ENCODE results near the gene PTGFRN.

PTGFRN gene

GRCh38 chr1:117034791-117035290, 125.1 kb downstream of the PTGFRN start:
- Histone ChIP-seq H3K27me3 (replicated peaks; ENCODE audit: control insufficient read depth, insufficient read depth, low read length) (no peaks in the 10 kb centered on the region), H3K36me3 (ENCODE audit: control insufficient read depth, insufficient read depth, low read length) (no peaks in the 10 kb centered on the region), H3K4me3 (replicated peaks; ENCODE audit: low read depth, low read length) (no peak overlapping the region)
- TF ChIP-seq CTCF (IDR thresholded peaks at IDR 0.05; ENCODE audit: insufficient read depth, low read length, poor library complexity, severe bottlenecking), result no peak
- no peak for DNase-seq (ENCODE audit: extremely low read depth, insufficient read length)

DNA sequence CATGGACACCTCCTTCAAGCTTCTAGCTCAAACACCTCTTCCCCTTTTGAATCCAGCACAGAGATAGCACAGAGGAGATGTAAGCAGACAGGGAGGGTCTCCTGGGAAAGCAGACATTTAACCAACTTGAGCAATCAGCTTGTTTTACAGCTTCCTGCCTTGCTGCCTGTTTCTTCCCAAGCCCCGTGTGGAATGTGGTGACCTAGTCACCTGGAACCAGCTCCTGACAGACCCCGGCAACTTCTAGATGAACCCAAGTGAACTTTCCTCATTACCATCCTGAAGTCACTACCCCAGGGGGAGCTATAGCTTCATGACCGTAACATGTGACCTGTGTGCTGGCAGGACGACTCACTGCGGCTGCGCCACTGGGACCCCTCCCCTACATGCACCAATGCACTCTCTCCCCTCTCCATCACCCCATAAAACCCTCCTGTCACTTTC, 126.3 kb downstream of the PTGFRN start:
- Histone ChIP-seq H3K27me3 (replicated peaks; ENCODE audit: control insufficient read depth, insufficient read depth, low read length) (no peaks in the 10 kb centered on the region), H3K4me3 (replicated peaks; ENCODE audit: low read depth, low read length) (no peak overlapping the region), H3K36me3 (ENCODE audit: control insufficient read depth, insufficient read depth, low read length) (no peaks in the 10 kb centered on the region)
- DNase-seq (ENCODE audit: extremely low read depth, insufficient read length), result no peak
- TF ChIP-seq CTCF (IDR thresholded peaks at IDR 0.05; ENCODE audit: insufficient read depth, low read length, poor library complexity, severe bottlenecking), result no peak

DNA sequence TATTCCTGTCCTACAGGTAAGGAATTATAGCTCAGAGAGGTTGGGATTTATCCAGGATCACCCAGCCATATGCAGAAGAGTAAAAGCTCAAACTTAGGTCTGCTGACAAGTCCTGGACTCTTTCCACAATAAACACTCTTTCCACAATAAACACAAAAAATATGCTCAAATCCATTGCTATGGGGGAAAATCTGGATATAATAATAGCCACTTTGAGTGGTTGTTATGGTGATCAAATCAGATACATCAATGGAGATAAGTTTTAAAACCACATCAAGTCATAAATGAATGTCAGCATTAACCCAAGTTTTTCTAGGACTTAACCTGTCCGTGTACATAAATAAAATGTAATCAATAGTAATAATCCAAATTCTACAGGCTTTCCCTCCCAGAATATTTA, 128.1 kb downstream of the PTGFRN start:
- Histone ChIP-seq H3K4me3 (replicated peaks; ENCODE audit: low read depth, low read length) (no peak overlapping the region), H3K27me3 (replicated peaks; ENCODE audit: control insufficient read depth, insufficient read depth, low read length) (no peaks in the 10 kb centered on the region), H3K36me3 (ENCODE audit: control insufficient read depth, insufficient read depth, low read length) (no peaks in the 10 kb centered on the region)
- no peak for TF ChIP-seq CTCF (IDR thresholded peaks at IDR 0.05; ENCODE audit: insufficient read depth, low read length, poor library complexity, severe bottlenecking)
- no peak for DNase-seq (ENCODE audit: extremely low read depth, insufficient read length)

DNA sequence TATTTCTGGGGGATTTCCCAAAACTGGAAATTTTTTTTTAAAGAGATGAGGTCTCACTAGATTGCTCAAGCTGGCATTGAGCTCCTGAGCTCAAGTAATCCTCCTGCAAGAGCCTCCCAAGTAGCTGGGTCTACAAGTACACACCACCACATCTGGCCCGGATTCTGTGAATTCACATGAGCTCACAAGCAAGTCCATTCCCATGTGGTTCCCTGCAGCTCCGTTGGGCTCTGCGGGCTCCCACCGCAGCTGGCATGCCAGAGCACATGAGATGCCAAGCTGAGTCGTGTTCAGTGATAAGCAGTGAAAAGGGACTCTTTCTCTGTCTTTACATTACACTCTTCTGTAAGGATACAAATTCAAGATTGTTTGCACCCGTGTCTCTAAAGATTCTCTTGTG, 128.5 kb downstream of the PTGFRN start:
- H3K36me3 ChIP-seq (ENCODE audit: control insufficient read depth, insufficient read depth, low read length), result no peaks in the 10 kb centered on the region
- no peak for DNase-seq (ENCODE audit: extremely low read depth, insufficient read length)
- H3K4me3 ChIP-seq (replicated peaks; ENCODE audit: low read depth, low read length), result no peak overlapping the region
- no peaks in the 10 kb centered on the region for H3K27me3 ChIP-seq (replicated peaks; ENCODE audit: control insufficient read depth, insufficient read depth, low read length)
- no peak for TF ChIP-seq CTCF (IDR thresholded peaks at IDR 0.05; ENCODE audit: insufficient read depth, low read length, poor library complexity, severe bottlenecking)
